Endothelial cell (in vitro differentiated cells): Measurements from ENCODE around the gene TTLL5. TPM values are rescaled to one million over a fixed set of nuclear protein-coding genes. Genes with fewer than 3 reads are reported as not detected.

Source experiments
- DNase-seq: peaks from one replicate; pipeline ENCODE4 v3.0.0; 2021; ENCODE audit warnings: low spot score
- H3K27ac Mint-ChIP-seq: one replicate; pipeline ENCODE4 v1.8.0; 2021; ENCODE audit warnings: mixed read lengths, inconsistent platforms; ENCODE audit not compliant: unreplicated experiment
- H3K27me3 Mint-ChIP-seq: one replicate; pipeline ENCODE4 v1.8.0; 2021; ENCODE audit warnings: mild to moderate bottlenecking, moderate library complexity, mixed read lengths, inconsistent platforms; ENCODE audit not compliant: unreplicated experiment
- H3K36me3 Mint-ChIP-seq: one replicate; pipeline ENCODE4 v1.8.0; 2021; ENCODE audit warnings: mild to moderate bottlenecking, low read depth, mixed read lengths, inconsistent platforms; ENCODE audit not compliant: unreplicated experiment
- H3K4me1 Mint-ChIP-seq: one replicate; pipeline ENCODE4 v1.8.0; 2021; ENCODE audit warnings: mild to moderate bottlenecking, mixed read lengths, inconsistent platforms; ENCODE audit not compliant: unreplicated experiment
- H3K4me3 Mint-ChIP-seq: one replicate; pipeline ENCODE4 v1.8.0; 2021; ENCODE audit warnings: mild to moderate bottlenecking, mixed read lengths, inconsistent platforms; ENCODE audit not compliant: unreplicated experiment
- H3K9me3 Mint-ChIP-seq: one replicate; pipeline ENCODE4 v1.8.0; 2021; ENCODE audit warnings: mixed read lengths, inconsistent platforms; ENCODE audit not compliant: unreplicated experiment
- CTCF ChIP-seq: fragments of 200-600 bp; sonication (generic); IDR thresholded peaks from one replicate; pipeline ENCODE4 v1.5.0; 2021; ENCODE audit warnings: antibody characterized with exemption; ENCODE audit not compliant: unreplicated experiment
- long read RNA-seq: library from polyadenylated mRNA; unstranded; transcript quantifications from one replicate; pipeline ENCODE4 v2.0.0, GENCODE V29; 2020; ENCODE audit not compliant: unreplicated experiment
- total RNA-seq: library from RNA; stranded (reverse); fragmentation: NEBNext Ultra II Directional; extraction: Animal tissue kit (Norgen Biotek cat#: 25700); gene quantifications from one replicate; pipeline ENCODE4 v1.2.1, GENCODE V29; 2021; ENCODE audit not compliant: unreplicated experiment

The TTLL5 gene
- total RNA-seq = 62.8 TPM
- long read RNA-seq, partial matches to known transcripts = 0 of 4 reads
- long read RNA-seq, other reads (novel, unspliced or antisense) = 3 of 4 reads

- Mint-ChIP-seq H3K36me3 (peaks cover 11% of the 10 kb centered on the region), H3K27ac (peak within 1 kb of the TSS; percentile 97), H3K27me3 (peaks cover 6% of the 10 kb centered on the region), H3K4me1 (peaks cover 40% of the 10 kb centered on the region), H3K9me3 (no peaks in the 10 kb centered on the region), H3K4me3 (peak within 1 kb of the TSS; percentile 100)
- DNase-seq = peak; percentile 96
- no peak for TF ChIP-seq CTCF
Measured at GRCh38 chr14:75660630-75661498, at the start of gene TTLL5, which contains the start of gene ERG28. Gene TTLL5, plus strand, starts transcription at chr14:75661246. Its CDS starts 1,904 bp downstream, at chr14:75663150. Gene ERG28, minus strand, starts transcription at chr14:75660876. Its CDS starts 3,374 bp downstream, at chr14:75657502.

- H3K36me3 Mint-ChIP-seq = peaks cover 57% of the 10 kb centered on the region
- no peak overlapping the region for H3K27ac Mint-ChIP-seq
- H3K4me3 Mint-ChIP-seq = no peak overlapping the region
- no peaks in the 10 kb centered on the region for H3K9me3 Mint-ChIP-seq
- DNase-seq = no peak
- H3K27me3 Mint-ChIP-seq = peaks cover 6% of the 10 kb centered on the region
- no peak for TF ChIP-seq CTCF
- peaks cover 35% of the 10 kb centered on the region for H3K4me1 Mint-ChIP-seq
Measured at GRCh38 chr14:75612157-75612556, 48.9 kb upstream of the TTLL5 start.

GRCh38 chr14:75614179-75614578 is 46.9 kb upstream of the TTLL5 start:
- no peak for DNase-seq
- no peak for TF ChIP-seq CTCF
- H3K27me3 Mint-ChIP-seq = peaks cover 4% of the 10 kb centered on the region
- H3K4me1 Mint-ChIP-seq = peaks cover 19% of the 10 kb centered on the region
- no peak overlapping the region for H3K27ac Mint-ChIP-seq
- peaks cover 45% of the 10 kb centered on the region for H3K36me3 Mint-ChIP-seq
- peak overlapping the region; percentile 71 for H3K4me3 Mint-ChIP-seq
- H3K9me3 Mint-ChIP-seq = no peaks in the 10 kb centered on the region

DNA sequence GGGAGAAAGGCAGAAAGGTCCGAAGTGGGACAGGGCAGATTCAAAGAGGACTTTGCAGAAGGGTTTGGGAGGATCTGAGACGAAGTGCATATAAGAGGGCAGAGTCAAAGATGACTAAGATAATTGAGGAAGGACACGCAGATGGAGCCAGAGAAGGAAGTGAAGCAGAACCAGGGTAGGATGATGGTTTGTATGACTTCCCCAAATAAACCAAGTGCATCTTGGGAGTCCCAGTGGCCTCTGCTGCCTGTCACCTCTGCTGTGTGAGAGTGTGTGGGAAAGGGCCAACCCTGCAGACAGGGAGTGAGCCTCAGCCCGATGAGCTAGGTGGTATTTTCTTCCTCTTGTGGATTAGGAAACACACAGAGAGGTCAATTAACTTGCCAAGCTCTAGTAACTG is 45.8 kb upstream of the TTLL5 start:
- H3K36me3 Mint-ChIP-seq = peaks cover 44% of the 10 kb centered on the region
- no peaks in the 10 kb centered on the region for H3K9me3 Mint-ChIP-seq
- peaks cover 4% of the 10 kb centered on the region for H3K27me3 Mint-ChIP-seq
- peaks cover 18% of the 10 kb centered on the region for H3K4me1 Mint-ChIP-seq
- DNase-seq = no peak
- no peak overlapping the region for H3K27ac Mint-ChIP-seq
- H3K4me3 Mint-ChIP-seq = no peak overlapping the region
- no peak for TF ChIP-seq CTCF

GRCh38 chr14:75619548-75619947 is 41.5 kb upstream of the TTLL5 start:
- H3K27me3 Mint-ChIP-seq = peaks cover 2% of the 10 kb centered on the region
- no peaks in the 10 kb centered on the region for H3K9me3 Mint-ChIP-seq

More at GRCh38 chr14:75619548-75619947, 41.5 kb upstream of the TTLL5 start:
- TF ChIP-seq CTCF = no peak
- peaks cover 18% of the 10 kb centered on the region for H3K36me3 Mint-ChIP-seq
- no peak for DNase-seq
- peaks cover 13% of the 10 kb centered on the region for H3K4me1 Mint-ChIP-seq
- H3K27ac Mint-ChIP-seq = no peak overlapping the region
- peak overlapping the region; percentile 6 for H3K4me3 Mint-ChIP-seq
